ENCODE results near the gene PCDHA5.

Gene PCDHA5

DNA sequence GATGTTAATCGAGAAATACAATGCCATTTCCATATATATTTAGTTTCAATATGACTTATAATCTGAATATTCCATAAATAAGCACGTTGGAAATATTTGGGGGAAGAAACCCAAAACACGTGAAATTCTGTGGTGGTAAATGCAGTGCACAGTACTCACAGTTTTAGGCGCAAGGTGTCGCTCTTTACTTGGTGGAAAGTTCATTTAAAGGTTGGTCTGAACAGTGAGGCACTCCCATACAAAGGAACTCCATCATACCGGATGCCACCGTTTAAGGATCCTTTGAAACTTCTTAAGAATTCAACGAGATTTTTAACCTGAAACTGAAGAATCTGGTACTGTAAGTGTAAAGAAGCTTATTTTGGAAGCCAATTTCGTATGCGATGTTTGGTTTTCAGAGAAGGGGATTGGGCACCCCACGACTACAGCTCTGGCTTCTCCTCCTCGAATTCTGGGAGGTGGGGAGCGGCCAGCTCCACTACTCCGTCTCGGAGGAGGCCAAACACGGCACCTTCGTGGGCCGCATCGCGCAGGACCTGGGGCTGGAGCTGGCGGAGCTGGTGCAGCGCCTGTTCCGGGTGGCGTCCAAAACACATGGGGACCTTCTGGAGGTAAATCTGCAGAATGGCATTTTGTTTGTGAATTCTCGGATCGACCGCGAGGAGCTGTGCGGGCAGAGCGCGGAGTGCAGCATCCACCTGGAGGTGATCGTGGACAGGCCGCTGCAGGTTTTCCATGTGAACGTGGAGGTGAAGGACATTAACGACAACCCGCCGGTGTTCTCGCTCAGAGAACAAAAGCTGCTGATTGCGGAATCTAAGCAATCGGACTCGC lies 47.5 kb downstream of the PCDHA5 start, which contains the start of gene PCDHA11:
Gene PCDHA11 (plus strand): TSS at position 237 of the 834 bp plus-strand sequence. CDS start 147 bp downstream, at position 384.
- DNase-seq: no peak

DNA sequence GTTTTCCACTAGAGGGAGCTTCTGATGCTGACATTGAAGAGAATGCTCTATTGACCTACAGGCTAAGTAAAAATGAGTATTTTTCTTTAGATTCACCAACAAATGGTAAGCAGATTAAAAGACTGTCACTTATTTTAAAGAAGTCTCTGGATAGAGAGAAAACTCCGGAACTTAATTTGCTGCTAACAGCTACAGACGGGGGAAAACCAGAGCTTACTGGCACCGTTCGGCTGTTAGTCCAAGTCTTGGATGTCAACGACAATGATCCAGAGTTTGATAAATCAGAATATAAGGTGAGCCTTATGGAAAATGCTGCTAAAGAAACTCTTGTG lies 48.1 kb downstream of the PCDHA5 start:
- no peak for DNase-seq

DNA sequence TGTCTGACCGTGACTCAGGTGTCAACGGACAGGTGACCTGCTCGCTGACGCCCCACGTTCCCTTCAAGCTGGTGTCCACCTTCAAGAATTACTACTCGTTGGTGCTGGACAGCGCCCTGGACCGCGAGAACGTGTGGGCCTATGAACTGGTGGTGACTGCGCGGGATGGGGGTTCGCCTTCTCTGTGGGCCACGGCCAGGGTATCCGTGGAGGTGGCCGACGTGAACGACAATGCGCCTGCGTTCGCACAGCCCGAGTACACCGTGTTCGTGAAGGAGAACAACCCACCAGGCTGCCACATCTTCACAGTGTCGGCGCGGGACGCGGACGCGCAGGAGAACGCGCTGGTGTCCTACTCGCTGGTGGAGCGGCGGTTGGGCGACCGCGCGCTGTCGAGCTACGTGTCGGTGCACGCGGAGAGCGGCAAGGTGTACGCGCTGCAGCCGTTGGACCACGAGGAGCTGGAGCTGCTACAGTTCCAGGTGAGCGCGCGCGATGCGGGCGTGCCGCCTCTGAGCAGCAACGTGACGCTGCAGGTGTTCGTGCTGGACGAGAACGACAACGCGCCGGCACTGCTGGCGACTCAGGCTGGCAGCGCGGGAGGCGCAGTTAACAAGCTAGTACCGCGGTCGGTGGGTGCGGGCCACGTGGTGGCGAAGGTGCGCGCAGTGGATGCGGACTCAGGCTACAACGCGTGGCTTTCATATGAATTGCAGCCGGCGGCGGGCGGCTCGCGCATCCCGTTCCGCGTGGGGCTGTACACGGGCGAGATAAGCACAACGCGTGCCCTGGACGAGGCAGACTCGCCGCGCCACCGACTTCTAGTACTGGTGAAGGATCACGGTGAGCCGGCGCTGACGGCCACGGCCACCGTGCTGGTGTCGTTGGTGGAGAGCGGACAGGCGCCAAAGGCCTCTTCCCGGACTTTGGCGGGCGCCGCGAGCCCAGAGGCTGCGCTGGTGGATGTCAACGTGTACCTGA lies 49.1 kb downstream of the PCDHA5 start:
- no peak for DNase-seq
